ENCODE measurements around the gene MED9. TPM values are rescaled to one million over a fixed set of nuclear protein-coding genes. Genes with fewer than 3 reads are reported as not detected.

MED9 gene
- total and polyA plus RNA-seq, 2 donors (not counting 3 experiments of a cell fraction or from before 2014, with no cell fraction given), result 15.1 to 18.2 TPM

DNA sequence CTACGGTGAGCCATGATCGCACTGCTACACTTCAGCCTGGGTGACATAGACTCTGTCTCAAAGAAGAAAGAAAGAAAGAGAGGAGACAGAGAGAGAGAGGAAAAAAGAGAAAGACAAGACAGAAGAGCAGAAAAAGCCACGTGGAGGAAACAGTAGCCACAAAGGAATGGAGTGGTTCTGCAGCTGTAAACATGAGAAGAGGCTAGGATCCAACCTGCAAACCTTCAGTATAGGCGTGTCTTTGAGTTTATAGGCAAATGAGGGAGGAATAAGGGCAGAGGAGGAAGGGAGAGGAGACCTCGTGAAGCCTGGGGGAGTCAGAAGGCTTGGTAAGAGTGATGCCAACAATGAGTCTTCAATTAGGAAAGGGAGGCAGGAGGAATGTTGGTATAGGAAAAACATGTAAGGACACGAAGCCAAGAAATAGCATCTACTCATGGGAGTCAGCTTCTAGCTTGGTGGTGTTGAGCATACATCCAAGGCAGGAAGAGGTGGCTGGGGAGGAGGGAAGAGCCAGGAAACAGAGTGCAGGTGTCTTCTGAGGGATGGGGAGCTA, 3.9 kb downstream of the MED9 start:
- no TSS peak for BruUV-seq (replicated peaks)
- peaks cover 0 to 2% of the 10 kb centered on the region in 2 experiments for H3K36me3 ChIP-seq (ENCODE audit: control insufficient read depth in 2 of 2, extremely low read depth in 1 of 2, insufficient read depth in 2 of 2, low read length in 2 of 2)
- peaks cover 18% of the 10 kb centered on the region for H3K4me1 ChIP-seq (ENCODE audit: control insufficient read depth, extremely low read depth, insufficient read depth, low read length)
- H3K79me2 ChIP-seq (ENCODE audit: control insufficient read depth, insufficient read depth, low read length), result peaks cover 74% of the 10 kb centered on the region
- intact Hi-C loops (cut with micrococcal nuclease), result no loop called here
- no peaks in the 10 kb centered on the region for H3K27me3 ChIP-seq (ENCODE audit: control insufficient read depth in 2 of 2, insufficient read depth in 2 of 2, low read length in 2 of 2)
- ChIA-PET CTCF (no interaction called here), POLR2A (no interaction called here)
- no peaks in the 10 kb centered on the region for H4K20me1 ChIP-seq (replicated peaks; ENCODE audit: control insufficient read depth, extremely low read depth, insufficient read depth, low read length)
- TF ChIP-seq EZH2 (IDR thresholded peaks at IDR 0.05; ENCODE audit: borderline replicate concordance, low read depth, low read length, severe bottlenecking) (no peak), GATA2 (IDR thresholded peaks at IDR 0.05; ENCODE audit: insufficient read depth, insufficient read length, low read depth, low read length) (no peak), MYC (IDR thresholded peaks at IDR 0.05; ENCODE audit: low read depth, low read length) (no peak), JUN (IDR thresholded peaks at IDR 0.05; ENCODE audit: borderline replicate concordance, insufficient read depth, insufficient read length, low read depth) (no peak), POLR2A (IDR thresholded peaks at IDR 0.05; ENCODE audit: low read depth, low read length) (no peak), FOS (IDR thresholded peaks at IDR 0.05; ENCODE audit: borderline replicate concordance, insufficient read depth, low read length) (no peak), POLR2AphosphoS5 (IDR thresholded peaks at IDR 0.05; ENCODE audit: insufficient read depth, low read depth, low read length) (no peak)
- TF ChIP-seq, protein P1, sequence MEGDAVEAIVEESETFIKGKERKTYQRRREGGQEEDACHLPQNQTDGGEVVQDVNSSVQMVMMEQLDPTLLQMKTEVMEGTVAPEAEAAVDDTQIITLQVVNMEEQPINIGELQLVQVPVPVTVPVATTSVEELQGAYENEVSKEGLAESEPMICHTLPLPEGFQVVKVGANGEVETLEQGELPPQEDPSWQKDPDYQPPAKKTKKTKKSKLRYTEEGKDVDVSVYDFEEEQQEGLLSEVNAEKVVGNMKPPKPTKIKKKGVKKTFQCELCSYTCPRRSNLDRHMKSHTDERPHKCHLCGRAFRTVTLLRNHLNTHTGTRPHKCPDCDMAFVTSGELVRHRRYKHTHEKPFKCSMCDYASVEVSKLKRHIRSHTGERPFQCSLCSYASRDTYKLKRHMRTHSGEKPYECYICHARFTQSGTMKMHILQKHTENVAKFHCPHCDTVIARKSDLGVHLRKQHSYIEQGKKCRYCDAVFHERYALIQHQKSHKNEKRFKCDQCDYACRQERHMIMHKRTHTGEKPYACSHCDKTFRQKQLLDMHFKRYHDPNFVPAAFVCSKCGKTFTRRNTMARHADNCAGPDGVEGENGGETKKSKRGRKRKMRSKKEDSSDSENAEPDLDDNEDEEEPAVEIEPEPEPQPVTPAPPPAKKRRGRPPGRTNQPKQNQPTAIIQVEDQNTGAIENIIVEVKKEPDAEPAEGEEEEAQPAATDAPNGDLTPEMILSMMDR (IDR thresholded peaks at IDR 0.05; ENCODE audit: extremely low read depth in 1 of 2, insufficient read depth in 1 of 2, low read depth in 1 of 2, low read length in 2 of 2), result no peak
- TF ChIP-seq, protein P2, sequence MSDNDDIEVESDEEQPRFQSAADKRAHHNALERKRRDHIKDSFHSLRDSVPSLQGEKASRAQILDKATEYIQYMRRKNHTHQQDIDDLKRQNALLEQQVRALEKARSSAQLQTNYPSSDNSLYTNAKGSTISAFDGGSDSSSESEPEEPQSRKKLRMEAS (IDR thresholded peaks at IDR 0.05; ENCODE audit: insufficient read depth, insufficient read length), result no peak
- no peaks in the 10 kb centered on the region for H3K9me3 ChIP-seq (replicated peaks; ENCODE audit: control insufficient read depth, insufficient read depth, low read length)
- H3K4me3 ChIP-seq (replicated peaks in 1 of 3; ENCODE audit: insufficient read depth in 1 of 3, low read depth in 1 of 3, low read length in 3 of 3), result no peak overlapping the region
- H2AFZ ChIP-seq (ENCODE audit: low read depth, low read length), result no peak overlapping the region
- H3K9me1 ChIP-seq (replicated peaks; ENCODE audit: control insufficient read depth, extremely low read depth, insufficient read depth, low read length), result no peaks in the 10 kb centered on the region
- dilution Hi-C loops (cut with MboI; ENCODE audit: extremely low pct_ligation_motif_present, low sequenced_read_pairs), result no loop called here
- no peak overlapping the region for H3K4me2 ChIP-seq (ENCODE audit: insufficient read depth, low read length)
- no peak overlapping the region for H3K27ac ChIP-seq (ENCODE audit: insufficient read depth, low read depth, low read length)
- FAIRE-seq (no peak), DNase-seq (ENCODE audit: low read depth, low spot score) (no peak)
- no peak overlapping the region for H3K9ac ChIP-seq (replicated peaks; ENCODE audit: extremely low read depth, insufficient read depth, low read length)

Measured in endothelial cell of umbilical vein (primary cell).